A673 (cell line): Measurements from ENCODE around the gene PTCRA.

ENCODE experiments used
- CTCF ChIP-seq: fragments of 300-800, 200-600 bp; sonication (generic); conservative IDR thresholded peaks from 2 replicates; pipeline ENCODE4 v1.5.1; 2017; ENCODE audit warnings: low read depth, mild to moderate bottlenecking, antibody characterized with exemption, low read length, moderate library complexity, mixed read lengths
- EZH2 ChIP-seq: fragments of 200-600 bp; sonication (generic); IDR thresholded peaks from 2 replicates; pipeline ENCODE4 v1.6.1; 2017; ENCODE audit warnings: borderline replicate concordance, low read depth, mild to moderate bottlenecking, mixed read lengths, antibody characterized with exemption, low read length; ENCODE audit not compliant: poor library complexity, severe bottlenecking

- TF ChIP-seq CTCF (no peak), EZH2 (no peak)
These were observed 9.5 kb downstream of the PTCRA start for GRCh38 chr6:42925248-42925857.
